Endothelial cell (in vitro differentiated cells): ENCODE results near the gene ATP1A3. TPM values are rescaled to one million over a fixed set of nuclear protein-coding genes. Genes with fewer than 3 reads are reported as not detected.

ENCODE experiments used
- DNase-seq: peaks from one replicate; pipeline ENCODE4 v3.0.0; 2021; ENCODE audit warnings: low spot score
- H3K27ac Mint-ChIP-seq: one replicate; pipeline ENCODE4 v1.8.0; 2021; ENCODE audit warnings: mixed read lengths, inconsistent platforms; ENCODE audit not compliant: unreplicated experiment
- H3K27me3 Mint-ChIP-seq: one replicate; pipeline ENCODE4 v1.8.0; 2021; ENCODE audit warnings: mild to moderate bottlenecking, moderate library complexity, mixed read lengths, inconsistent platforms; ENCODE audit not compliant: unreplicated experiment
- H3K36me3 Mint-ChIP-seq: one replicate; pipeline ENCODE4 v1.8.0; 2021; ENCODE audit warnings: mild to moderate bottlenecking, low read depth, mixed read lengths, inconsistent platforms; ENCODE audit not compliant: unreplicated experiment
- H3K4me1 Mint-ChIP-seq: one replicate; pipeline ENCODE4 v1.8.0; 2021; ENCODE audit warnings: mild to moderate bottlenecking, mixed read lengths, inconsistent platforms; ENCODE audit not compliant: unreplicated experiment
- H3K4me3 Mint-ChIP-seq: one replicate; pipeline ENCODE4 v1.8.0; 2021; ENCODE audit warnings: mild to moderate bottlenecking, mixed read lengths, inconsistent platforms; ENCODE audit not compliant: unreplicated experiment
- H3K9me3 Mint-ChIP-seq: one replicate; pipeline ENCODE4 v1.8.0; 2021; ENCODE audit warnings: mixed read lengths, inconsistent platforms; ENCODE audit not compliant: unreplicated experiment
- CTCF ChIP-seq: fragments of 200-600 bp; sonication (generic); IDR thresholded peaks from one replicate; pipeline ENCODE4 v1.5.0; 2021; ENCODE audit warnings: antibody characterized with exemption; ENCODE audit not compliant: unreplicated experiment
- total RNA-seq: library from RNA; stranded (reverse); fragmentation: NEBNext Ultra II Directional; extraction: Animal tissue kit (Norgen Biotek cat#: 25700); gene quantifications from one replicate; pipeline ENCODE4 v1.2.1, GENCODE V29; 2021; ENCODE audit not compliant: unreplicated experiment

Gene ATP1A3
- total RNA-seq, 1 donor from 2014 or later, result not detected

GRCh38 chr19:41957161-41957837, 36.7 kb downstream of the ATP1A3 start:
- H3K27ac Mint-ChIP-seq, result peak overlapping the region; percentile 93
- TF ChIP-seq CTCF, result no peak
- no peaks in the 10 kb centered on the region for H3K9me3 Mint-ChIP-seq
- H3K36me3 Mint-ChIP-seq, result peaks cover 14% of the 10 kb centered on the region
- peaks cover 10% of the 10 kb centered on the region for H3K27me3 Mint-ChIP-seq
- DNase-seq, result no peak
- peaks cover 26% of the 10 kb centered on the region for H3K4me1 Mint-ChIP-seq
- H3K4me3 Mint-ChIP-seq, result peak overlapping the region; percentile 92

- Mint-ChIP-seq H3K27ac (no peak overlapping the region), H3K27me3 (peaks cover 10% of the 10 kb centered on the region), H3K9me3 (no peaks in the 10 kb centered on the region), H3K4me3 (peak overlapping the region; percentile 92), H3K4me1 (peaks cover 28% of the 10 kb centered on the region), H3K36me3 (peaks cover 14% of the 10 kb centered on the region)
- no peak for TF ChIP-seq CTCF
- DNase-seq, result no peak
These were observed 37.4 kb downstream of the ATP1A3 start for GRCh38 chr19:41956621-41957020.

- no peak for TF ChIP-seq CTCF
- no peak for DNase-seq
- Mint-ChIP-seq H3K4me1 (peaks cover 25% of the 10 kb centered on the region), H3K4me3 (no peak overlapping the region), H3K9me3 (no peaks in the 10 kb centered on the region), H3K27ac (no peak overlapping the region), H3K36me3 (peaks cover 14% of the 10 kb centered on the region), H3K27me3 (peaks cover 10% of the 10 kb centered on the region)
These were observed 38.5 kb downstream of the ATP1A3 start for GRCh38 chr19:41955521-41955920.

GRCh38 chr19:41951686-41952172, 42.3 kb downstream of the ATP1A3 start:
- peak; percentile 99 for TF ChIP-seq CTCF
- no peak overlapping the region for H3K4me3 Mint-ChIP-seq
- H3K27me3 Mint-ChIP-seq, result peaks cover 4% of the 10 kb centered on the region
- H3K4me1 Mint-ChIP-seq, result peaks cover 5% of the 10 kb centered on the region
- no peaks in the 10 kb centered on the region for H3K9me3 Mint-ChIP-seq
- DNase-seq, result peak; percentile 90
- H3K27ac Mint-ChIP-seq, result no peak overlapping the region
- peaks cover 9% of the 10 kb centered on the region for H3K36me3 Mint-ChIP-seq

GRCh38 chr19:41947091-41947490, 46.9 kb downstream of the ATP1A3 start:
- no peaks in the 10 kb centered on the region for H3K9me3 Mint-ChIP-seq
- H3K4me3 Mint-ChIP-seq, result peak overlapping the region; percentile 19
- H3K27me3 Mint-ChIP-seq, result peaks cover 9% of the 10 kb centered on the region

More at GRCh38 chr19:41947091-41947490, 46.9 kb downstream of the ATP1A3 start:
- Mint-ChIP-seq H3K27ac (peak overlapping the region; percentile 9), H3K36me3 (peaks cover 8% of the 10 kb centered on the region), H3K4me1 (peaks cover 2% of the 10 kb centered on the region)
- no peak for TF ChIP-seq CTCF
- no peak for DNase-seq
